HFFc6 (cell line): ENCODE results near the gene KRTAP29-1. TPM values are rescaled to one million over a fixed set of nuclear protein-coding genes. Genes with fewer than 3 reads are reported as not detected.

ENCODE experiments used
- DNase-seq: peaks from one replicate; pipeline ENCODE4 v3.0.0-alpha.2; 2018
- H3K27ac Mint-ChIP-seq: 2 replicates; pipeline ENCODE4 v1.8.0; 2020; ENCODE audit warnings: mild to moderate bottlenecking, mixed read lengths
- H3K27me3 Mint-ChIP-seq: 2 replicates; pipeline ENCODE4 v1.8.0; 2021; ENCODE audit warnings: mild to moderate bottlenecking, moderate library complexity, mixed read lengths; ENCODE audit not compliant: insufficient read depth
- H3K36me3 Mint-ChIP-seq: 2 replicates; pipeline ENCODE4 v1.8.0; 2021; ENCODE audit warnings: low read depth, mixed read lengths
- H3K4me1 Mint-ChIP-seq: 2 replicates; pipeline ENCODE4 v1.8.0; 2020; ENCODE audit warnings: low read depth, mixed read lengths
- H3K4me3 Mint-ChIP-seq: 2 replicates; pipeline ENCODE4 v1.8.0; 2020; ENCODE audit warnings: mild to moderate bottlenecking, moderate library complexity, mixed read lengths
- H3K9me3 Mint-ChIP-seq: 2 replicates; pipeline ENCODE4 v1.8.0; 2020; ENCODE audit warnings: mild to moderate bottlenecking, mixed read lengths
- CTCF ChIP-seq: fragments of 200-600 bp; sonication (generic); IDR thresholded peaks from 2 replicates; pipeline ENCODE4 v1.5.0; 2021; ENCODE audit warnings: antibody characterized with exemption, mild to moderate bottlenecking
- total RNA-seq, 6 experiments: library from RNA; stranded (reverse); fragmentation: NEBNext Ultra II Directional; extraction: Animal tissue kit (Norgen Biotek cat#: 25700); gene quantifications; 2 replicates in 1 of 6; 3 replicates in 5 of 6; pipeline ENCODE4 v1.2.3, GENCODE V29; 2021

Gene KRTAP29-1
- total RNA-seq, 6 experiments from 2014 or later: not detected

GRCh38 chr17:41335747-41336146, 33.1 kb upstream of the KRTAP29-1 start:
- no peak for DNase-seq
- H3K27me3 Mint-ChIP-seq: peaks cover 2% of the 10 kb centered on the region; the same call in 1 of the 2 replicates
- no peaks in the 10 kb centered on the region for H3K9me3 Mint-ChIP-seq
- H3K4me1 Mint-ChIP-seq: peaks cover 22% of the 10 kb centered on the region
- H3K4me3 Mint-ChIP-seq: no peak overlapping the region
- no peak overlapping the region for H3K27ac Mint-ChIP-seq
- no peak for TF ChIP-seq CTCF
- H3K36me3 Mint-ChIP-seq: no peaks in the 10 kb centered on the region

- no peaks in the 10 kb centered on the region for H3K9me3 Mint-ChIP-seq
- peaks cover 14% of the 10 kb centered on the region for H3K4me1 Mint-ChIP-seq
- H3K27ac Mint-ChIP-seq: no peak overlapping the region
- TF ChIP-seq CTCF: no peak
- no peaks in the 10 kb centered on the region; the same call in 1 of the 2 replicates for H3K27me3 Mint-ChIP-seq
- no peak overlapping the region for H3K4me3 Mint-ChIP-seq
- H3K36me3 Mint-ChIP-seq: no peaks in the 10 kb centered on the region
- no peak for DNase-seq
Measured at GRCh38 chr17:41334385-41335305, 32.0 kb upstream of the KRTAP29-1 start.

- no peaks in the 10 kb centered on the region for H3K9me3 Mint-ChIP-seq
- H3K27me3 Mint-ChIP-seq: no peaks in the 10 kb centered on the region; the same call in 1 of the 2 replicates
- no peak overlapping the region for H3K4me3 Mint-ChIP-seq
- peaks cover 14% of the 10 kb centered on the region for H3K4me1 Mint-ChIP-seq
- no peak overlapping the region for H3K27ac Mint-ChIP-seq
- no peak for TF ChIP-seq CTCF
- no peaks in the 10 kb centered on the region for H3K36me3 Mint-ChIP-seq
- no peak for DNase-seq
Measured at GRCh38 chr17:41333836-41334235, 31.2 kb upstream of the KRTAP29-1 start.

GRCh38 chr17:41333098-41333497, 30.4 kb upstream of the KRTAP29-1 start:
- TF ChIP-seq CTCF: no peak
- no peaks in the 10 kb centered on the region for H3K9me3 Mint-ChIP-seq
- H3K27me3 Mint-ChIP-seq: no peaks in the 10 kb centered on the region; the same call in 1 of the 2 replicates
- no peak overlapping the region for H3K4me3 Mint-ChIP-seq
- no peak for DNase-seq
- no peaks in the 10 kb centered on the region for H3K36me3 Mint-ChIP-seq
- H3K4me1 Mint-ChIP-seq: peaks cover 13% of the 10 kb centered on the region
- H3K27ac Mint-ChIP-seq: no peak overlapping the region

- no peak for TF ChIP-seq CTCF
- Mint-ChIP-seq H3K4me1 (peaks cover 13% of the 10 kb centered on the region), H3K36me3 (no peaks in the 10 kb centered on the region), H3K27me3 (no peaks in the 10 kb centered on the region; the same call in 1 of the 2 replicates), H3K4me3 (no peak overlapping the region), H3K27ac (no peak overlapping the region), H3K9me3 (no peaks in the 10 kb centered on the region)
- DNase-seq: no peak
Measured at GRCh38 chr17:41332239-41332638, 29.6 kb upstream of the KRTAP29-1 start.
